Peyer's patch (tissue), 4 donors: ENCODE results near the gene IKZF4. TPM values are rescaled to one million over a fixed set of nuclear protein-coding genes. Genes with fewer than 3 reads are reported as not detected.
A peak's percentile ranks its signal among the peaks of the same experiment; 100 is the strongest.

Experiments used
- DNase-seq, 3 donors: peaks; one replicate each; pipeline ENCODE4 v3.0.0-alpha.2; 2017 to 2019
- H3K27ac ChIP-seq, 4 donors: fragments of 200-600 bp; sonication (generic); one replicate each; pipeline ENCODE4 v1.5.1; 2016 to 2019
- H3K27me3 ChIP-seq, 2 donors: fragments of 200-600 bp; sonication (generic); one replicate each; pipeline ENCODE4 v1.5.1; 2019
- H3K36me3 ChIP-seq, 3 donors: fragments of 200-600 bp; sonication (generic); one replicate each; pipeline ENCODE4 v1.5.1; 2016 to 2019
- H3K4me1 ChIP-seq, 4 donors: fragments of 200-600 bp; sonication (generic); one replicate each; pipeline ENCODE4 v1.5.1; 2016 to 2019
- H3K4me3 ChIP-seq, 4 donors: fragments of 200-600 bp; sonication (generic); 1 replicate in 3 of 4; 2 replicates in 1 of 4; pipeline ENCODE4 v1.5.1; 2016 to 2019; ENCODE audit warnings: mild to moderate bottlenecking in 1 of 4
- H3K9me3 ChIP-seq, 4 donors: fragments of 200-600 bp; sonication (generic); one replicate each; pipeline ENCODE4 v1.5.1; 2016 to 2019; ENCODE audit warnings: mild to moderate bottlenecking in 1 of 4
- POLR2A ChIP-seq, 2 donors: fragments of 450-650 bp; IDR thresholded peaks; one replicate each; pipeline ENCODE4 v1.5.1; 2017; ENCODE audit warnings: antibody characterized with exemption in 2 of 2, mild to moderate bottlenecking in 2 of 2, moderate library complexity in 2 of 2
- total RNA-seq, 4 donors: library from RNA; depleted of rRNA; stranded (reverse); fragments of >200 nt; gene quantifications; one replicate each; pipeline ENCODE4 v1.1.0, GENCODE V29; 2016
- TF ChIP-seq, protein P1 (sequence below), 6 experiments: fragments of 450-650 bp in 4 of 6; fragments of 200-600 bp in 2 of 6; sonication (generic) in 1 of 6; IDR thresholded peaks; one replicate each; pipeline ENCODE4 v1.5.1; 2017 to 2019; ENCODE audit warnings: antibody characterized with exemption in 6 of 6, mild to moderate bottlenecking in 3 of 6, moderate library complexity in 1 of 6

IKZF4 gene
- total RNA-seq, 4 donors from 2014 or later, result 2.8 to 7.4 (median 3.6) TPM

DNA sequence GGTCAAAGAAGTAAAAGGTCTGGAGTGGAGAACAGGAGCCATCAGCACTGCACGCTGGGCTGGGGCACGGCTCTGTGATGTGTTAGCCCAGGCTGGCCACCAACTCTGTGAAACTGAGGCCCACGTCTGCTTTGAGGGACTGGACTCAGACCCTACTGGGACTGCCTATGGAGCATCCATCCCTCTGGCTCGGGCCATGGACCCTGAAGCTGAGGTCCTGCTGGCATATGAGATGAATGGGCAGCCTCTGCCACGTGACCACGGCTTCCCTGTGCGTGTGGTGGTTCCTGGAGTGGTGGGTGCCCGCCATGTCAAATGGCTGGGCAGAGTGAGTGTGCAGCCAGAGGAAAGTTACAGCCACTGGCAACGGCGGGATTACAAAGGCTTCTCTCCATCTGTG is 16.6 kb upstream of the IKZF4 start:
- H3K4me3 ChIP-seq, result no peak overlapping the region
- TF ChIP-seq, protein P1, sequence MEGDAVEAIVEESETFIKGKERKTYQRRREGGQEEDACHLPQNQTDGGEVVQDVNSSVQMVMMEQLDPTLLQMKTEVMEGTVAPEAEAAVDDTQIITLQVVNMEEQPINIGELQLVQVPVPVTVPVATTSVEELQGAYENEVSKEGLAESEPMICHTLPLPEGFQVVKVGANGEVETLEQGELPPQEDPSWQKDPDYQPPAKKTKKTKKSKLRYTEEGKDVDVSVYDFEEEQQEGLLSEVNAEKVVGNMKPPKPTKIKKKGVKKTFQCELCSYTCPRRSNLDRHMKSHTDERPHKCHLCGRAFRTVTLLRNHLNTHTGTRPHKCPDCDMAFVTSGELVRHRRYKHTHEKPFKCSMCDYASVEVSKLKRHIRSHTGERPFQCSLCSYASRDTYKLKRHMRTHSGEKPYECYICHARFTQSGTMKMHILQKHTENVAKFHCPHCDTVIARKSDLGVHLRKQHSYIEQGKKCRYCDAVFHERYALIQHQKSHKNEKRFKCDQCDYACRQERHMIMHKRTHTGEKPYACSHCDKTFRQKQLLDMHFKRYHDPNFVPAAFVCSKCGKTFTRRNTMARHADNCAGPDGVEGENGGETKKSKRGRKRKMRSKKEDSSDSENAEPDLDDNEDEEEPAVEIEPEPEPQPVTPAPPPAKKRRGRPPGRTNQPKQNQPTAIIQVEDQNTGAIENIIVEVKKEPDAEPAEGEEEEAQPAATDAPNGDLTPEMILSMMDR (IDR thresholded peaks at IDR 0.05), result no peak
- no peak for TF ChIP-seq POLR2A (IDR thresholded peaks at IDR 0.05)
- no peaks in the 10 kb centered on the region for H3K27me3 ChIP-seq

DNA sequence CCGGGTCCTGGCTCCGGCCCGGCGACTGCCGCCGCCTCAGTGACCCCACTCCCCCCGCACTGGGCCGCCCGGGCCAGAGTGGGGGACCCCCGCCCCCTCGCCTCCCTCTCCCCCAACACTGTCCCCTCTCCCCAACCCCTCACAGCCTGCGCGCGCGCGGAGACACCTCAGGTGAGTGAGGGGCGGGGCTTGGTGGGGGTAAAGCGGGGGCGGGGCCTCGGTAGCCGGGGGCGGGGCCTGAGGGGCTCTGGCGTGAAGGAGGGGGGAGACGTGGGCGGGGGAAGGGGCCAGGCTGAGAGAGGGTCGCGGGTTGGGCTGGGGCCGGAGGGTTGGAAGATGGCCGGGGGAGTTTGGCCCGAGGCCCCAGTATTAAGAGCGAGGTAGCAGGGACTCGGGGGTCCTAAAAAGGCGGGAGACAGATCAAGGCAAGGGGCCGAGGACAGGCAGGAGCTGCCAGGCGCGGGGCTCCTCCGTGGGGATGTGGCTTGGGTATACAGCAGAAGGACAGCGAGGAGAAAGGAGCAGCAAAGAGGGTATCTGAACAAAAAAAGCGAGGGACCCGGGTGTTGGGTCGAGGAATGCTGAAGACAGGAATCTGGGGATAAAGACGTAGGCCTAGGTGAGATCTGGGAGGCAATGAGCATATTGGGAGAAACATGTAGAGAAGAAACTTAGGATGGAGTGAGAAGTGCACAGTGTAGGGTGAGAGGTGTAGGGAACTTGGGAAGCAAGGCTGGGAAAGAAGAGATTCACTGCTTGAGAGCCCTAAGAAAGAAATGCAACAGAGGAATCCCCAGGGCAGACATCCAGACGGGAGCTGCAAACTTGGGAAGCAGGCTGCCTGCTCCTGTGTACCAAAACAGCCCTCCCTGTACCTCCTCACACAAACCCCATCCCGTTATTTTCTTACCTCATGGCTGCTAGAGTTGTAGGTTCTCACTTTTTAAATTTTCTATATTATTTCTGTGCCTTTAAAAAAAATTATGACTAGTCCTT is 13.0 kb upstream of the IKZF4 start:
- no peak for TF ChIP-seq POLR2A (IDR thresholded peaks at IDR 0.05)
- TF ChIP-seq, protein P1 (IDR thresholded peaks at IDR 0.05), result no peak
- H3K36me3 ChIP-seq, result peaks cover 0 to 9% (median 0%) of the 10 kb centered on the region in 3 donors
- H3K27me3 ChIP-seq, result no peaks in the 10 kb centered on the region
- H3K4me1 ChIP-seq, result peaks cover 0 to 22% (median 0%) of the 10 kb centered on the region in 4 donors
- peak overlapping the region; percentile 85 to 94 (median 91) for H3K27ac ChIP-seq
- peak overlapping the region; percentile 84 to 94 (median 88) for H3K4me3 ChIP-seq
- no peaks in the 10 kb centered on the region for H3K9me3 ChIP-seq
- peak; percentile 79 to 85 (median 79) for DNase-seq

More for the DNA sequence above, 16.6 kb upstream of the IKZF4 start:
- H3K9me3 ChIP-seq, result no peaks in the 10 kb centered on the region
- H3K36me3 ChIP-seq, result peaks cover 0 to 15% (median 0%) of the 10 kb centered on the region in 3 donors
- peaks cover 0 to 27% (median 0%) of the 10 kb centered on the region in 4 donors for H3K4me1 ChIP-seq
- no peak overlapping the region for H3K27ac ChIP-seq
- no peak for DNase-seq

DNA sequence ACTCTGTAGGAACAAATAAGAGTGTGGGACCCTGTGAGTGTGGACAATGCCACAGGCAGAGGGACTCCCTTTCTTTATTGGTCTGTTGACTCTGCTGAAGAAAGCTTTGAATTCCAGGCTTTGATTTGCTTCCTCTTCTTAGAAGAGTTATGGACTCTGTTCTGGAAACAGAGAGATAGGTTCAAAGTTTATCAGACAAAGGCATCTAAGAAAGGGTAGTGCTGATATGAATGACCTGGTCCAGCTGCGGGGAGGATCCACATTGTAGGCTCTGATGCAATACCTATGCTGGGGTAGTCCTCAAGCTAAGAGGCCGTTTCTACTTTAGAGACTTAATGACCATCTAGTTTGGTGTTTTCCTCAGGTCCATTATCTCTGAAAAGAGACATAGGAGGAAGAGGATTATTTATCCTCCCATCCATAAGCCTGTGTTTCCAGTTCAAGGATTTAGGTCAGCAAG is 10.7 kb upstream of the IKZF4 start:
- H3K4me1 ChIP-seq, result peaks cover 0 to 40% (median 0%) of the 10 kb centered on the region in 4 donors
- no peaks in the 10 kb centered on the region for H3K9me3 ChIP-seq
- TF ChIP-seq POLR2A (IDR thresholded peaks at IDR 0.05), result no peak
- TF ChIP-seq, protein P1 (IDR thresholded peaks at IDR 0.05), result no peak
- peak overlapping the region in 2 of 4 donors; percentile 30 to 63 for H3K27ac ChIP-seq
- no peaks in the 10 kb centered on the region for H3K27me3 ChIP-seq
- no peak overlapping the region for H3K4me3 ChIP-seq
- no peaks in the 10 kb centered on the region for H3K36me3 ChIP-seq
- DNase-seq, result peak in 1 of 3 donors; percentile 58

DNA sequence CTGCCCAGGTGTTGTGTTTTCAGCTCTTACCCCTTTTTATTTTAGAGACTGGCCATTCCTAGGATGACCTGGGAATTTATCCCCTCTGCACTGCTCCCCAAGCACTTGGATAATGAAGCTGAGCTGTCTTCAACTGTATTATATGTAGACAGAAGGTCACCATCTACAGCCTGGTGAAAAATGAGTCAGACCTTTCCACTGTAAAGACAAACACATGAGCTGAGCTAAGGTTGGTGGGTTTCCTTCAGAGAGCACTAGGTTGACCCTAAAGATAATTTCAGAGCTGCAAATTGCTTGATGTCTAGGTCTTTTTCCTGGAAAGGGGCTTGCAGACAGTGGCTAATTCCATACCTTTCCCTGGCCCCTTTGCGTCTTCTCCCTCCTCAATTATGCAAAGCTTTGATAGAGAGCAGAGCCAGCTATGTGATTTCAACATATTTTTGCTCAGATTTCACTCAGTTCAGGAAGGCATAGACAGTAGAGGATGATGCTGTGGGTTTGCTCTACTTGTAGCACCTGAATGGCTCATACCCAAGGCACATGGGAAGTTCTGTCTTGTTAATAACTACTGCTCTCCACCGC is 9.2 kb upstream of the IKZF4 start:
- no peak for DNase-seq
- Histone ChIP-seq H3K9me3 (no peaks in the 10 kb centered on the region), H3K4me1 (peaks cover 0 to 43% (median 0%) of the 10 kb centered on the region in 4 donors), H3K27ac (no peak overlapping the region), H3K36me3 (no peaks in the 10 kb centered on the region), H3K27me3 (no peaks in the 10 kb centered on the region), H3K4me3 (no peak overlapping the region)
- no peak for TF ChIP-seq POLR2A (IDR thresholded peaks at IDR 0.05)
- TF ChIP-seq, protein P1 (IDR thresholded peaks at IDR 0.05), result no peak

- DNase-seq, result no peak
- Histone ChIP-seq H3K27me3 (no peaks in the 10 kb centered on the region), H3K27ac (peak overlapping the region in 2 of 4 donors; percentile 10 to 35)
Measured at GRCh38 chr12:56013482-56013881, 7.4 kb upstream of the IKZF4 start.

More at GRCh38 chr12:56013482-56013881, 7.4 kb upstream of the IKZF4 start:
- Histone ChIP-seq H3K4me3 (no peak overlapping the region), H3K4me1 (peaks cover 0 to 32% (median 0%) of the 10 kb centered on the region in 4 donors), H3K9me3 (no peaks in the 10 kb centered on the region), H3K36me3 (no peaks in the 10 kb centered on the region)
- TF ChIP-seq POLR2A (IDR thresholded peaks at IDR 0.05), result no peak
